Endometrium (tissue), 2 donors: ENCODE results near the gene CNPPD1.
"Not testable (repeated sequence)": the region's sequence is repeated elsewhere in the genome, so short reads cannot be mapped to it uniquely, and the experiment has no call there.

Experiments
- FAIRE-seq: peaks from 2 replicates; lab custom pipeline; 2012; peaks lifted over from hg19 to GRCh38; lab: Jason Lieb, UNC
- donor health status: control.
- donor health status: control.

The CNPPD1 gene

GRCh38 chr2:219207884-219208740 lies 31.4 kb upstream of the CNPPD1 start:
- FAIRE-seq, result no peak

- FAIRE-seq, result no peak
Observed at GRCh38 chr2:219207134-219207883, 30.6 kb upstream of the CNPPD1 start.

- FAIRE-seq, result no peak
Observed at GRCh38 chr2:219206328-219207133, 29.8 kb upstream of the CNPPD1 start, which contains the start of gene ZFAND2B. Gene ZFAND2B, plus strand, starts transcription at chr2:219206782. Its CDS starts 206 bp downstream, at chr2:219206988.

GRCh38 chr2:219205981-219206327 lies 29.2 kb upstream of the CNPPD1 start:
- FAIRE-seq, result no peak

- FAIRE-seq, result no peak
Observed at GRCh38 chr2:219205165-219205538, 28.4 kb upstream of the CNPPD1 start.

GRCh38 chr2:219204425-219205164 lies 27.9 kb upstream of the CNPPD1 start:
- no peak for FAIRE-seq

GRCh38 chr2:219201331-219201730 lies 24.6 kb upstream of the CNPPD1 start:
- FAIRE-seq, result not testable (repeated sequence)

- FAIRE-seq, result not testable (repeated sequence)
Observed at GRCh38 chr2:219200502-219201326, 24.0 kb upstream of the CNPPD1 start.

GRCh38 chr2:219199470-219200211 lies 22.9 kb upstream of the CNPPD1 start:
- no peak for FAIRE-seq

- FAIRE-seq, result no peak
Observed at GRCh38 chr2:219198974-219199373, 22.2 kb upstream of the CNPPD1 start.

GRCh38 chr2:219197388-219197787 lies 20.7 kb upstream of the CNPPD1 start:
- FAIRE-seq, result no peak

- FAIRE-seq, result no peak
Observed at GRCh38 chr2:219186754-219187456, 10.2 kb upstream of the CNPPD1 start.

GRCh38 chr2:219184121-219184520 lies 7.4 kb upstream of the CNPPD1 start:
- no peak for FAIRE-seq

- FAIRE-seq, result no peak
Observed at GRCh38 chr2:219183151-219183772, 6.5 kb upstream of the CNPPD1 start.

- no peak for FAIRE-seq
Observed at GRCh38 chr2:219182331-219183150, 5.8 kb upstream of the CNPPD1 start.

- FAIRE-seq, result no peak
Observed at GRCh38 chr2:219181531-219181930, 4.8 kb upstream of the CNPPD1 start.

GRCh38 chr2:219180961-219181360 lies 4.2 kb upstream of the CNPPD1 start:
- no peak for FAIRE-seq
